NCI-H128 (cell line): ENCODE results near the gene UGGT2.
A peak's percentile ranks its signal among the peaks of the same experiment; 100 is the strongest.
"Not testable (repeated sequence)": the region's sequence is repeated elsewhere in the genome, so short reads cannot be mapped to it uniquely, and the experiment has no call there.

Source experiments
- DNase-seq: peaks from one replicate; lab custom pipeline; 2025; ENCODE audit not compliant: unreplicated experiment; lab: John Stamatoyannopoulos, UW

Gene UGGT2

GRCh38 chr13:95903569-95903968 lies 149.6 kb downstream of the UGGT2 start:
- no peak for DNase-seq

GRCh38 chr13:95902741-95903140 lies 150.5 kb downstream of the UGGT2 start:
- DNase-seq = no peak

GRCh38 chr13:95898256-95898655 lies 154.9 kb downstream of the UGGT2 start:
- no peak for DNase-seq

GRCh38 chr13:95896301-95896700 lies 156.9 kb downstream of the UGGT2 start:
- DNase-seq = no peak

GRCh38 chr13:95893861-95894260 lies 159.3 kb downstream of the UGGT2 start:
- no peak for DNase-seq

- DNase-seq = no peak
Observed at GRCh38 chr13:95882121-95882520, 171.1 kb downstream of the UGGT2 start.

DNA sequence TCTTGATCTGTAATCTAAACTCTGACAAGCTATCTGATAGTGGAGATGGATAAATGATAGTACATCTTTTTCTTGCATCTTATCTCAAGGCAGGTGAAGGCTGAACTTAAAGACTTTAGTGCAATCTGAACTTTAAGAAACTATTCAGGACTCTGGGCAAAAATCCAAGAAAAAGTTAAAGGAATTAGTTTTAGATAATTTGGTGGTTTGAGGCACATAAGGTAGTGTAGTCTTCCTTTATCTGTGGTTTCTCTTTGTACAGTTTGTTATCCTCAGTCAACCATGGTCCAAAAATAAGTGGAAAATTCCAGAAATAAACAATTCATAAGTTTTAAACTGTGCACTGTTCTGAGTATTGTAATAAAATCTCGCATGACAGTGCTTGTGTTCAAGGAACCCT lies 172.9 kb downstream of the UGGT2 start:
- DNase-seq = no peak

GRCh38 chr13:95874286-95874685 lies 178.9 kb downstream of the UGGT2 start:
- DNase-seq = no peak

DNA sequence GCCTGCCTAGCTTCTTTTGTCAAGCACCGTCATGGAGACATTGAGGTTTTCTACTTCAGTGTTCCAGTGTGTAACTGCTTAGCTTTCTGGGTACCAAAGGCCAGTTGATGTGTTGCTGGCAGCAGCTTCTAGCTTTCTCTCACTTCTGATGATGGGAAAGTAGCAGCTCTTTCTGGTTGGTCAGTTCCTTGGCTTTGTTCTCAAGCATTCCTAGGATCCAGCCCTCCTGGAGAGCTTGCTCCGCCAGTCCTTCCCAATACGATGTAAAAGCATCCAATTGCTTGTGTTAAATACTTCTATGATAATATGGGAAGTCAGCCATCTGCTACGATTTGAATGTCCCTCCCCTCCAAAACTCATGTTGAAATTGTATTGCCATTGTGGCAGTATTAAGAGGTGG lies 182.8 kb downstream of the UGGT2 start:
- DNase-seq = no peak

DNA sequence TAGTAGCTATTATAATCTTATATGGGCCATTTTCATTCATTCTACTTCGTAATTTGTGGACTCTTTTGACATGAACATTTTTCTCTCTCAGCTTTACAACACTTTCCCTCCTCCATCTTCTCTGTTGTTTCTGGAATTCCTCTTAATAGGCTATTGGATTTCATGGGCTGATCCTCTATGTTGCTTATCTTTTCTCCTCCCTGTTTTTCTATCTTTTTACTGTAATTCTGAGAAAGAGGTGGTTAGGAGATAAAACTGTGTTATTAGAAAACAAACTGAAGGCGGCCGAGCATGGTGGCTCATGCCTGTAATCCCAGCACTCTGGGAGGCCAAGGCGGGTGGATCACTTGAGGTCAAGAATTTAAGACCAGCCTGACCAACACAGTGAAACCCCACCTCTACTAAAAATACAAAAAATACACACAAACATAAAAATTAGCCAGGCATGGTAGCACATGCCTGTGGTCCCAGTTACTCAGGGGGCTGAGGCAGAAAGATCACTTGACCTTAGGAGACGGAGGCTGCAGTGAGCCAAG lies 188.1 kb downstream of the UGGT2 start:
- DNase-seq = no peak

DNA sequence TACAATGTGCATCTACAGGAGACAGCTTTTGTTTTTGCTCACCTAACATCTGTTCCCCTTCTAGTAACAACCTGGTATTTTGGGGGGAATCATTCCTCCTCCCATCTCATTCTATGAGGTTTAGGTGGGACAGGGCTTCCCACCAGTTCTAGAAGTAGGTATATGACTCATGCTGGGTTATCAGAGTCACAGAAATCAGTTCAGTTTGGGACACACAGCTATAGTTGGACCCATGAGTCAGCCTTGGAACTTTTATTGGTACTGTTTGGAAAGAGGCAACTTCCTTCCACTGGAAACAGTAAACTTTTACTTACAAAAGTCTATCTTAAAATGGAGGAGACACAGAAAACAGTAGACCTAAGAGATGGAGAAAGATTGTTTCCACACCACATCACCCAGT lies 190.8 kb downstream of the UGGT2 start:
- DNase-seq = no peak

DNA sequence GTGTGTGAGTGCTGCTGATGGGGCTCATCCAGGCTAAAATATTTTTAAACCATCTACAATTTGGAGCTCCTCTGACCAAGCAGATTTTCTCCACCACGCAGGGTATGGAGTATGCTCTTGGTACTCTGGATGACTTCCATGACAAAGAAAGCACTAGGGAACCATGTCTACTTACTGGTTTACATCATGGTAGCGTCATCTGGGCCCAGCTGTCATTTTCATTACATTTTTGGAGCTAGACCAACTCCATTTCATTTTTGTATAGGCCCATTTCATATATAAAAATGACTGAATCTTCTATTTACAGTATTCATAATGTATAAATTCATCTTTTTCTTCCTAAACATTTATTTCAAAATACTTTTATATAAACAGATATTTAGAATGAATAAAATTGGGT lies 191.9 kb downstream of the UGGT2 start:
- DNase-seq = no peak

- no peak for DNase-seq
Observed at GRCh38 chr13:95858286-95859075, 194.7 kb downstream of the UGGT2 start.

GRCh38 chr13:95845656-95846055 lies 207.5 kb downstream of the UGGT2 start:
- not testable (repeated sequence) for DNase-seq

DNA sequence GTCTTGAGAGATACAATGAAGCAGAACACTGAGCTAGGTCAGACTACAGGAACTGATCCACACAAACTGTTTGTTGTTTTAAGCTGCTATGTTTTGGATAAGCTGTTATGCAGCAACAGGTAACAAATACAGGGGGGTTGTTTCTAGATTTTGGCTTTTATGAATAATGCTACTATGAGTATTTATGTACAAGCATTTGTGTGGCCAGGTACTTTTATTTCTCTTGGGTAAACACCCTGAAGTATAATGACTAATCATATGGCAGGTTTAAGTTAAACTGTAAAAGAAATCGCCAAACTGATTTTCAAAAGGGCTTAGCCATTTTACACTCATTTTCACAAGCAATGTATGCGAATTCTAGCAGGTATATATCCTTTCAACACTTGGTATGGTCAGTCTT lies 210.3 kb downstream of the UGGT2 start:
- no peak for DNase-seq

DNA sequence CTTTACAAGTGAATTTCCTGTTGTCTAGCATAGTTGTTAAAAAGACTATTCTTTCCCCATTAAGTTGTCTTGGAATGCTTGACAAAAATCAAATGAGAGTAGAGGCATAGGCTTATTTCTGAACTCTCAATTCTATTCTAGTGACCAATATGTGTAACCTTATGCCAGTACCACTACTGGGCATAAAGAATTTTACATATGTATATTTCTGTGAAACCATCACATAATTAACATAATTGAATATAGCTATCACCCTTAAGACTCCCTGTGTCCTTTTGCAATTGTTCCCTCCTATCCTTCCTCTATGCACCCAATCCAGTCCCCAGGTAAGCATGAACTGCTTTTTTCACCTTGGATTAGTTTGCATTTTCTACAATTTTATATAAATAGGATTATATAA lies 211.3 kb downstream of the UGGT2 start:
- no peak for DNase-seq

DNA sequence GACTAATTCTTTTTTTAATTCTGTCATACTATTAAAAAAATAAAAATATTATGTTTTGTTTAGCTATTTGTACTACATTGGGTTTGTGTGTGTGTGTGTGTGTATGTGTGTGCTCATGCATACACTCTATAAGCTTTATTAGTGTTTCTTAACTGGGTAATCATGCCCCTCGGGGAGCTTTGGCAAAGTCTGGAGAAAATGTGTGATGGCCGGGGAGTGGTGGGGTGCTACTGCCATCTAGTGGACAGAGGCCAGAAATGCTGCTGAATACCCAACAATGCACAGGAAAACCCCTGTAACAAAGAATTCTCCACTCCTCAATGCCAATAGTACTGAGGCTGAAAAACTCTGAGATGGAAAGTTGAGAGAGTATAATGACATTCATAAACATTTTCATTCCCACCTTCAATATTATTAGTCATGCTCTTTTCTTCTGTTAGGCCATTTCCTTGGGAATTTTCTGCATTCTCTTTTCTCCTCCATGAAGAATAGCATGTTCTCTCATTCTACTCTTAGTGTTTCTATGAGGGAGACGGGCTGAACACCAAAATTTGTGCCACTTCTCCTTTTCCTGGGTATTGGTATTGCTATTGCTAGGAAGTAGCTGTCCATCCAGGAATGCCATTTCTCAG lies 219.0 kb downstream of the UGGT2 start:
- peak; percentile 60 for DNase-seq

DNA sequence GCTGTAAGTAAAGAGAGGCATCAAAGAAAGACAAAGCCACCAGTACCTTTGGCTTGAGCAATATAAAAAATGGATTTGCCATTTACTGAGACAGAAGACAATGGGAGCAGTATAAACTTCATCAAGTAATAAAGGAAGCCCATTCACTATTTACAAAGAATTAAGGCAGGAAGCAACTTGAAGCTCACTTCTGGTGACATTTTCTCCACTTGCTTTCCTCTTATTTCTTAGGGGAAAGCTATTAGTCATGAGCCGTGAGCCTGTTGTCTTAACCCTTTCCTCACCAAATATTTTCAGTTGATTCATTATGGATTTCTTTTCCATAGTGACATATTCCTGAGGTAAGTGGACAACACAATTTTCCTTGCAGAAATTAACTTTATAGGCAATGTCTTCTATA lies 219.5 kb downstream of the UGGT2 start:
- no peak for DNase-seq

- DNase-seq = no peak
Observed at GRCh38 chr13:95833126-95833525, 220.1 kb downstream of the UGGT2 start.

DNA sequence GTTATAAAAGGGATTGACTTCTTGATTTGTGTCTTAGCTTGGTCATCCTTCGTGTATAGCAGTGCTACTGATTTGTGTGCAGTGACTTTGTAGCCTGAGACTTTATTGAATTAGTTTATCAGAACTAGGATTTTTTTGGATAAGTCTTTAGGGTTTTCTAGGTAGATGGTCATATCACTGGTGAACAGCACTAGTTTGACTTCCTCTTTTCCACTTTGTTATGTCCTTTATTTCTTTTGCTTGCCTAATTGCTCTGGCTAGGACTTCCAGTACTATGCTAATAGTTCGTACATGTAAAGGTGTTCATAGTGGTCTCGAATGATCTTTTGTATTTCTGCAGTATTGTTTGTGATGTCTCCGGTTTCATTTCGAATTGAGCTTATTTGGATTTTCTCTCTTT lies 230.9 kb downstream of the UGGT2 start:
- no peak for DNase-seq

- DNase-seq = no peak
Observed at GRCh38 chr13:95814495-95814894, 238.7 kb downstream of the UGGT2 start.

- DNase-seq = no peak
Observed at GRCh38 chr13:95813139-95813538, 240.1 kb downstream of the UGGT2 start.

- DNase-seq = no peak
Observed at GRCh38 chr13:95809429-95809828, 243.8 kb downstream of the UGGT2 start.
